A172 (cell line): ENCODE data around the gene POSTN. TPM values are rescaled to one million over a fixed set of nuclear protein-coding genes. Genes with fewer than 3 reads are reported as not detected.

Experiments used
- DNase-seq: peaks from one replicate; pipeline ENCODE4 v3.0.0-alpha.2; 2015; ENCODE audit warnings: low spot score
- total RNA-seq: library from RNA; depleted of rRNA; stranded (reverse); fragments of >200 nt; shearing (Covaris generic); gene quantifications from 2 replicates; pipeline ENCODE4 v1.2.3, GENCODE V29; 2014

Gene POSTN
- total RNA-seq, 1 experiment from 2014 or later = 3.0 TPM

DNA sequence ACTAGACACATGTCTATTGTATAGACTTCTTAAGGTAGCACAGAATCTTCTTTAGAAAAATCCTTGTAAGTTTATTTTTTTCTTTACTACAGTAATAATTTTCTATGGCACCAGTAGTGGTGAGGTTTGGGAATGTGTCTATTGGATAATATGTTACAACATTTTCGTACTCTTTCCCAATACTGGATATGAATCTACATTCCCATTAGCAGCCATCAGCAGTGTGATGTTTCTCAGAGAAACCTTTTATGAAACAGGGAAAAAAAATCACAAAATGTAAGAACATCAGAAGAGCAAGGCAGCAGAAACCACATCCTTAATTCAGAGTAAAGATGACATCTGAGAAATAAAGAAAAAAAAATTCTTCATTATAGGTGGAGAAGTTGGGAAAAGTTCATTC lies 83.3 kb downstream of the POSTN start:
- no peak for DNase-seq
